K562 (cell line): ENCODE measurements around the gene BAIAP2. TPM values are rescaled to one million over a fixed set of nuclear protein-coding genes. Genes with fewer than 3 reads are reported as not detected.

Experiments
- CTBP1 ChIP-seq: fragments of 450-650 bp; IDR thresholded peaks from 2 replicates; pipeline ENCODE4 v1.6.1; 2016; ENCODE audit warnings: borderline replicate concordance
- DIDO1 ChIP-seq: fragments of 450-650 bp; IDR thresholded peaks from 2 replicates; pipeline ENCODE4 v1.6.1; 2016; ENCODE audit warnings: low read depth, missing biosample characterization, missing genetic modification characterization
- GABPA ChIP-seq: fragments of 200-800 bp; sonication (Bioruptor generic); conservative IDR thresholded peaks from 2 replicates; pipeline ENCODE4 v1.6.1; 2016; ENCODE audit warnings: low read depth, missing genetic modification characterization, missing compliant biosample characterization
- HNRNPLL ChIP-seq: fragments of 200-400 bp; formaldehyde crosslinking; IDR thresholded peaks from 2 replicates; pipeline ENCODE4 v1.6.1; 2017; ENCODE audit warnings: low read length, low read depth, mild to moderate bottlenecking; ENCODE audit not compliant: poor library complexity, severe bottlenecking
- JUND ChIP-seq, 2 experiments: IDR thresholded peaks; 2 replicates in 1 of 2; 3 replicates in 1 of 2; pipeline ENCODE4 v1.6.1; 2011; ENCODE audit warnings: borderline replicate concordance in 2 of 2, low read depth in 2 of 2, low read length in 2 of 2, improper control_type of control experiment in 1 of 2, missing biosample characterization in 1 of 2, missing genetic modification characterization in 1 of 2, missing genetic modification reagents in 1 of 2
- RBM14 ChIP-seq: fragments of 200-400 bp; formaldehyde crosslinking; IDR thresholded peaks from 2 replicates; pipeline ENCODE4 v1.6.1; 2018; ENCODE audit warnings: low read depth, mild to moderate bottlenecking, low read length, moderate library complexity, borderline replicate concordance; ENCODE audit not compliant: insufficient read depth
- SMARCA5 ChIP-seq: fragments of 450-650 bp; IDR thresholded peaks from 2 replicates; pipeline ENCODE4 v1.6.1; 2016
- ZFX ChIP-seq: sonication (generic); formaldehyde crosslinking; IDR thresholded peaks from 2 replicates; pipeline ENCODE4 v1.8.0; 2022; ENCODE audit warnings: mild to moderate bottlenecking, missing genetic modification reagents, moderate library complexity
- ZKSCAN1 ChIP-seq: fragments of 150-350 bp; IDR thresholded peaks from 2 replicates; pipeline ENCODE4 v1.6.1; 2016; ENCODE audit warnings: low read depth, low read length
- ZNF121 ChIP-seq: sonication (generic); formaldehyde crosslinking; conservative IDR thresholded peaks from 2 replicates; pipeline ENCODE4 v1.8.0; 2022; ENCODE audit warnings: missing genetic modification reagents
- ZNF384 ChIP-seq: IDR thresholded peaks from 2 replicates; pipeline ENCODE4 v1.6.1; 2012; ENCODE audit warnings: low read depth, low read length, improper control_type of control experiment
- ZNF431 ChIP-seq: sonication (generic); formaldehyde crosslinking; IDR thresholded peaks from 2 replicates; pipeline ENCODE4 v1.8.0; 2022; ENCODE audit warnings: mild to moderate bottlenecking, missing genetic modification reagents
- ZZZ3 ChIP-seq: fragments of 450-650 bp; IDR thresholded peaks from 2 replicates; pipeline ENCODE4 v1.6.1; 2016; ENCODE audit warnings: antibody characterized with exemption, mild to moderate bottlenecking, moderate library complexity
- polyA plus RNA-seq, 8 experiments: library from polyadenylated mRNA; depleted of rRNA in 4 of 8; stranded (reverse) in 5 of 8; unstranded in 3 of 8; fragments of >200 nt; fragmentation: Nextera tagmentation in 2 of 8; fragmentation: Illumina TruSeq in 1 of 8; extraction: Ambion mirVana in 2 of 8; extraction: Trizol in 1 of 8; gene quantifications; 2 replicates each; pipeline versions ENCODE4 v1.2.1 to v1.2.3, GENCODE V29; 2011 to 2014; ENCODE audit warnings: inconsistent platforms in 1 of 8, missing spikeins in 1 of 8
- total RNA-seq, 7 experiments: library from RNA; depleted of rRNA in 6 of 7; stranded (reverse); fragments of >200 nt in 6 of 7; fragmentation: Illumina TruSeq in 2 of 7; extraction: Trizol in 2 of 7; gene quantifications; 2 replicates each; pipeline versions ENCODE4 v1.2.1 to v1.2.3, GENCODE V29; 2011 to 2021; ENCODE audit warnings: low replicate concordance in 1 of 7
- TF ChIP-seq, protein P1 (sequence below): sonication (generic); formaldehyde crosslinking; IDR thresholded peaks from 2 replicates; pipeline ENCODE4 v1.8.0; 2022; ENCODE audit warnings: mild to moderate bottlenecking, missing genetic modification reagents
- TF ChIP-seq, protein P2 (sequence below): fragments of 450-650 bp; IDR thresholded peaks from 2 replicates; pipeline ENCODE4 v1.6.1; 2016; ENCODE audit warnings: low read depth

Gene BAIAP2
- total and polyA plus RNA-seq, 9 of the 15 experiments (the other 6 are each of a cell fraction or from before 2014, with no cell fraction given), result 2.3 to 51.6 (median 18.4) TPM

DNA sequence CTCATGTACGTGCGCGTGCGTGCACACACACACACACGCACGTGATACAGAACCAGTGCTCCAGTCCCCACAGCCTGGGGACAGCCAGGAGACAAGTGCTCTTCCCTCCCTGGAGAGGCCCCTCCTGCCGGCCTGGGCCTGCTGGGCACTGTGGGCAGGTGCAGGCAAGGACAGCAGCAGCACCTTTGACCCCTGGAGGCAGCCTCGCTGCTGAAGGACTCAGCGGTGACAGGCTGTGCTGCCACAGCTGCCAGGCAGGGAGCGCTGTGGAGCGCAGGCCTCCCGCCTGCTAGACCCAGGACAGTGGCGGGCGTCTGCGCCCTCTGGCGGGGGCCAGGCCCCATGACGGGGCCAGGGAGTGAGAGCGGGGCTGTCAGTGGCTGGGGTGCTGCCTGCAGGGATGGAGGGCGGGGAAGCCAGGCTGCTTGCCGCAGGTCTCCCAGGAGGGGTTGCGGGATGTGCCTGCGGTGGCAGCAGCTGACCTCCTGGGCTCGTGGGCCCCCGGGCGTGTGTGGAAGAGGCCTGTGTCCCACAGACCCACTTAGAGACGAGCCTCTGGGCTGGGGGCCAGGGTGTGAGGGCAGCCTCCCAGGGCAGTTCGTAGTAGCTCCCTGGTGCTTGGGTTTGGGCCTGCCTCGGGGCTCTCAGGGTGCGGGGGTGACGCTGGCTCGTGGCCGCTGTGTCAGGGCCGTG is 66.8 kb downstream of the BAIAP2 start (continued):
- TF ChIP-seq, protein P1, sequence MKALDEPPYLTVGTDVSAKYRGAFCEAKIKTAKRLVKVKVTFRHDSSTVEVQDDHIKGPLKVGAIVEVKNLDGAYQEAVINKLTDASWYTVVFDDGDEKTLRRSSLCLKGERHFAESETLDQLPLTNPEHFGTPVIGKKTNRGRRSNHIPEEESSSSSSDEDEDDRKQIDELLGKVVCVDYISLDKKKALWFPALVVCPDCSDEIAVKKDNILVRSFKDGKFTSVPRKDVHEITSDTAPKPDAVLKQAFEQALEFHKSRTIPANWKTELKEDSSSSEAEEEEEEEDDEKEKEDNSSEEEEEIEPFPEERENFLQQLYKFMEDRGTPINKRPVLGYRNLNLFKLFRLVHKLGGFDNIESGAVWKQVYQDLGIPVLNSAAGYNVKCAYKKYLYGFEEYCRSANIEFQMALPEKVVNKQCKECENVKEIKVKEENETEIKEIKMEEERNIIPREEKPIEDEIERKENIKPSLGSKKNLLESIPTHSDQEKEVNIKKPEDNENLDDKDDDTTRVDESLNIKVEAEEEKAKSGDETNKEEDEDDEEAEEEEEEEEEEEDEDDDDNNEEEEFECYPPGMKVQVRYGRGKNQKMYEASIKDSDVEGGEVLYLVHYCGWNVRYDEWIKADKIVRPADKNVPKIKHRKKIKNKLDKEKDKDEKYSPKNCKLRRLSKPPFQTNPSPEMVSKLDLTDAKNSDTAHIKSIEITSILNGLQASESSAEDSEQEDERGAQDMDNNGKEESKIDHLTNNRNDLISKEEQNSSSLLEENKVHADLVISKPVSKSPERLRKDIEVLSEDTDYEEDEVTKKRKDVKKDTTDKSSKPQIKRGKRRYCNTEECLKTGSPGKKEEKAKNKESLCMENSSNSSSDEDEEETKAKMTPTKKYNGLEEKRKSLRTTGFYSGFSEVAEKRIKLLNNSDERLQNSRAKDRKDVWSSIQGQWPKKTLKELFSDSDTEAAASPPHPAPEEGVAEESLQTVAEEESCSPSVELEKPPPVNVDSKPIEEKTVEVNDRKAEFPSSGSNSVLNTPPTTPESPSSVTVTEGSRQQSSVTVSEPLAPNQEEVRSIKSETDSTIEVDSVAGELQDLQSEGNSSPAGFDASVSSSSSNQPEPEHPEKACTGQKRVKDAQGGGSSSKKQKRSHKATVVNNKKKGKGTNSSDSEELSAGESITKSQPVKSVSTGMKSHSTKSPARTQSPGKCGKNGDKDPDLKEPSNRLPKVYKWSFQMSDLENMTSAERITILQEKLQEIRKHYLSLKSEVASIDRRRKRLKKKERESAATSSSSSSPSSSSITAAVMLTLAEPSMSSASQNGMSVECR (CRISPR knock-in tag), result peak; percentile 60
- TF ChIP-seq HNRNPLL, result no peak
- TF ChIP-seq JUND (IDR thresholded peaks at IDR 0.05; ENCODE audit: borderline replicate concordance, low read depth, low read length), result peak; percentile 76
- TF ChIP-seq JUND (tag; IDR thresholded peaks at IDR 0.05; ENCODE audit: borderline replicate concordance, low read depth, low read length), result peak; percentile 23; the same call in 1 of the 3 replicates
- TF ChIP-seq SMARCA5, result peak; percentile 59; the same call in 1 of the 2 replicates
- no peak for TF ChIP-seq ZFX (CRISPR knock-in tag)
- TF ChIP-seq ZNF384, result no peak
- TF ChIP-seq ZZZ3, result no peak
- TF ChIP-seq RBM14, result 0 out of 2 replicates have a peak, but pooled peaks have one; percentile 92
- TF ChIP-seq DIDO1, result no peak
- peak; percentile 83; the same call in 1 of the 2 replicates for TF ChIP-seq CTBP1
- TF ChIP-seq, protein P2, sequence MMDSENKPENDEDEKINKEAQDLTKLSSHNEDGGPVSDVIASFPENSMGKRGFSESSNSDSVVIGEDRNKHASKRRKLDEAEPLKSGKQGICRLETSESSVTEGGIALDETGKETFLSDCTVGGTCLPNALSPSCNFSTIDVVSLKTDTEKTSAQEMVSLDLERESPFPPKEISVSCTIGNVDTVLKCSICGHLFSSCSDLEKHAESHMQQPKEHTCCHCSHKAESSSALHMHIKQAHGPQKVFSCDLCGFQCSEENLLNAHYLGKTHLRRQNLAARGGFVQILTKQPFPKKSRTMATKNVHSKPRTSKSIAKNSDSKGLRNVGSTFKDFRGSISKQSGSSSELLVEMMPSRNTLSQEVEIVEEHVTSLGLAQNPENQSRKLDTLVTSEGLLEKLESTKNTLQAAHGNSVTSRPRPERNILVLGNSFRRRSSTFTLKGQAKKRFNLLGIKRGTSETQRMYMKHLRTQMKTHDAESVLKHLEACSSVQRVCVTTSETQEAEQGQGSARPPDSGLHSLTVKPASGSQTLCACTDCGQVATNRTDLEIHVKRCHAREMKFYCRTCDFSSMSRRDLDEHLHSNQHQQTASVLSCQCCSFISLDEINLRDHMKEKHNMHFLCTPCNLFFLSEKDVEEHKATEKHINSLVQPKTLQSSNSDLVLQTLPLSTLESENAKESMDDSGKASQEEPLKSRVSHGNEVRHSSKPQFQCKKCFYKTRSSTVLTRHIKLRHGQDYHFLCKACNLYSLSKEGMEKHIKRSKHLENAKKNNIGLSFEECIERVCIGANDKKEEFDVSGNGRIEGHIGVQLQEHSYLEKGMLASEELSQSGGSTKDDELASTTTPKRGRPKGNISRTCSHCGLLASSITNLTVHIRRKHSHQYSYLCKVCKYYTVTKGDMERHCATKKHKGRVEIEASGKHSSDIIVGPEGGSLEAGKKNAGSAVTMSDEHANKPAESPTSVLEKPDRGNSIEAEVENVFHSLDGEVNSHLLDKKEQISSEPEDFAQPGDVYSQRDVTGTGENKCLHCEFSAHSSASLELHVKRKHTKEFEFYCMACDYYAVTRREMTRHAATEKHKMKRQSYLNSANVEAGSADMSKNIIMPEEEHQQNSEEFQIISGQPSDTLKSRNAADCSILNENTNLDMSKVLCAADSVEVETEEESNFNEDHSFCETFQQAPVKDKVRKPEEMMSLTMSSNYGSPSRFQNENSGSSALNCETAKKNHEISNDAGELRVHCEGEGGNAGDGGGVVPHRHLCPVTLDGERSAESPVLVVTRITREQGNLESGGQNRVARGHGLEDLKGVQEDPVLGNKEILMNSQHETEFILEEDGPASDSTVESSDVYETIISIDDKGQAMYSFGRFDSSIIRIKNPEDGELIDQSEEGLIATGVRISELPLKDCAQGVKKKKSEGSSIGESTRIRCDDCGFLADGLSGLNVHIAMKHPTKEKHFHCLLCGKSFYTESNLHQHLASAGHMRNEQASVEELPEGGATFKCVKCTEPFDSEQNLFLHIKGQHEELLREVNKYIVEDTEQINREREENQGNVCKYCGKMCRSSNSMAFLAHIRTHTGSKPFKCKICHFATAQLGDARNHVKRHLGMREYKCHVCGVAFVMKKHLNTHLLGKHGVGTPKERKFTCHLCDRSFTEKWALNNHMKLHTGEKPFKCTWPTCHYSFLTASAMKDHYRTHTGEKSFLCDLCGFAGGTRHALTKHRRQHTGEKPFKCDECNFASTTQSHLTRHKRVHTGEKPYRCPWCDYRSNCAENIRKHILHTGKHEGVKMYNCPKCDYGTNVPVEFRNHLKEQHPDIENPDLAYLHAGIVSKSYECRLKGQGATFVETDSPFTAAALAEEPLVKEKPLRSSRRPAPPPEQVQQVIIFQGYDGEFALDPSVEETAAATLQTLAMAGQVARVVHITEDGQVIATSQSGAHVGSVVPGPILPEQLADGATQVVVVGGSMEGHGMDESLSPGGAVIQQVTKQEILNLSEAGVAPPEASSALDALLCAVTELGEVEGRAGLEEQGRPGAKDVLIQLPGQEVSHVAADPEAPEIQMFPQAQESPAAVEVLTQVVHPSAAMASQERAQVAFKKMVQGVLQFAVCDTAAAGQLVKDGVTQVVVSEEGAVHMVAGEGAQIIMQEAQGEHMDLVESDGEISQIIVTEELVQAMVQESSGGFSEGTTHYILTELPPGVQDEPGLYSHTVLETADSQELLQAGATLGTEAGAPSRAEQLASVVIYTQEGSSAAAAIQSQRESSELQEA, result peak; percentile 51; the same call in 1 of the 2 replicates
- TF ChIP-seq GABPA (tag), result no peak
- TF ChIP-seq ZKSCAN1, result peak; percentile 69
- TF ChIP-seq ZNF121 (CRISPR knock-in tag), result no peak
- peak; percentile 67; the same call in 1 of the 2 replicates for TF ChIP-seq ZNF431 (CRISPR knock-in tag)
